MM.1S (cell line): ENCODE results near the gene KMT2E.

Source experiments
- DNase-seq: peaks from one replicate; pipeline ENCODE4 v3.0.0-alpha.2; 2015
- H2AFZ ChIP-seq: fragments of 300-600 bp; sonication (generic); 2 replicates; pipeline ENCODE4 v1.6.0; 2016; ENCODE audit warnings: antibody characterized with exemption, low read length
- H3F3A ChIP-seq: fragments of 300-600 bp; sonication (generic); 2 replicates; pipeline ENCODE4 v1.6.1; 2016; ENCODE audit warnings: mild to moderate bottlenecking, antibody characterized with exemption, low read length, moderate library complexity, mixed read lengths; ENCODE audit not compliant: insufficient read depth
- H3K27ac ChIP-seq: fragments of 300-600 bp; sonication (generic); 2 replicates; pipeline ENCODE4 v1.5.1; 2016; ENCODE audit warnings: mild to moderate bottlenecking, low read length
- H3K27me3 ChIP-seq: fragments of 300-600 bp; sonication (generic); replicated peaks from 2 replicates; pipeline ENCODE4 v1.6.0; 2016; ENCODE audit warnings: low read length; ENCODE audit not compliant: insufficient read depth
- H3K36me3 ChIP-seq: fragments of 300-600 bp; sonication (generic); replicated peaks from 2 replicates; pipeline ENCODE4 v1.6.1; 2016; ENCODE audit warnings: mild to moderate bottlenecking, low read length, mixed read lengths; ENCODE audit not compliant: insufficient read depth
- H3K4me1 ChIP-seq: fragments of 300-600 bp; sonication (generic); 2 replicates; pipeline ENCODE4 v1.6.1; 2016; ENCODE audit warnings: low read length, mixed read lengths
- H3K4me2 ChIP-seq: fragments of 300-600 bp; sonication (generic); 2 replicates; pipeline ENCODE4 v1.6.0; 2016; ENCODE audit warnings: low read depth, low read length
- H3K4me3 ChIP-seq: fragments of 300-600 bp; sonication (generic); 2 replicates; pipeline ENCODE4 v1.5.1; 2016; ENCODE audit warnings: low read length, mixed read lengths
- H3K79me2 ChIP-seq: fragments of 300-600 bp; sonication (generic); 2 replicates; pipeline ENCODE4 v1.6.1; 2016; ENCODE audit warnings: mixed run types, low read length, mixed read lengths
- H3K9ac ChIP-seq: fragments of 300-600 bp; sonication (generic); 2 replicates; pipeline ENCODE4 v1.6.1; 2016; ENCODE audit warnings: low read length, mixed read lengths
- H3K9me2 ChIP-seq: fragments of 300-600 bp; sonication (generic); replicated peaks from 2 replicates; pipeline ENCODE4 v1.6.1; 2016; ENCODE audit warnings: mild to moderate bottlenecking, low read length, mixed read lengths; ENCODE audit not compliant: insufficient read depth
- H3K9me3 ChIP-seq: fragments of 300-600 bp; sonication (generic); replicated peaks from 2 replicates; pipeline ENCODE4 v1.6.1; 2016; ENCODE audit warnings: mild to moderate bottlenecking, low read length, mixed read lengths; ENCODE audit not compliant: insufficient read depth
- H4K20me1 ChIP-seq: fragments of 300-600 bp; sonication (generic); 2 replicates; pipeline ENCODE4 v1.6.1; 2016; ENCODE audit warnings: mild to moderate bottlenecking, low read length, moderate library complexity, mixed read lengths; ENCODE audit not compliant: insufficient read depth
- CTCF ChIP-seq: fragments of 300-600 bp; sonication (generic); IDR thresholded peaks from 2 replicates; pipeline ENCODE4 v1.5.1; 2016; ENCODE audit warnings: antibody characterized with exemption, low read length, mixed read lengths
- EZH2 ChIP-seq: fragments of 300-600 bp; sonication (generic); optimal IDR thresholded peaks from 2 replicates; pipeline ENCODE3; 2017; ENCODE audit warnings: low read depth, mild to moderate bottlenecking, antibody characterized with exemption, low read length, mixed read lengths
- EZH2phosphoT487 ChIP-seq: fragments of 300-600 bp; sonication (generic); IDR thresholded peaks from 2 replicates; pipeline ENCODE4 v1.6.1; 2018; ENCODE audit warnings: antibody characterized with exemption, low read length

The KMT2E gene

DNA sequence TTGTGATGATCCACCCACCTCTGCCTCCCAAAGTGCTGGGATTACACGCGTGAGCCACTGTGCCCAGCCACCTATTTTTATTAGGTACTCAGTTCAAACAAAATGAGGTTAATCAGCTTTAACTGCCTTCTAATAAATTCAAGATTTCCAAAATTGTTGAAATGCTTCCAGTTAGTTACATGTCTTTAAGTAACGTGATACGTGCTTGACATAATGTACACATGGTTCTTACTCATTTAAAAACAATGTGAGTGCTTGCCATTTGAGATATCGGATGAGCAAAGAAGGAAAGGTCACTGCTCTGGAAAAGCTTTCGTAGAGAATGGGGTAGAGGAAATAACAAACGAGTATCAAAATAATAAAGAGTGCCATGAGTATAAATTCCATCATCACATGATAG, 83.6 kb downstream of the KMT2E start:
- no peak overlapping the region for H2AFZ ChIP-seq
- H3F3A ChIP-seq, result peaks cover 42% of the 10 kb centered on the region
- H3K4me2 ChIP-seq, result no peak overlapping the region
- H3K79me2 ChIP-seq, result peaks cover 73% of the 10 kb centered on the region
- H3K9me2 ChIP-seq, result no peaks in the 10 kb centered on the region
- no peak overlapping the region for H3K27ac ChIP-seq
- no peak for DNase-seq
- H3K4me1 ChIP-seq, result peaks cover 30% of the 10 kb centered on the region
- H3K9ac ChIP-seq, result no peak overlapping the region
- H3K27me3 ChIP-seq, result no peaks in the 10 kb centered on the region
- TF ChIP-seq CTCF, result no peak
- TF ChIP-seq EZH2phosphoT487, result no peak
- no peak for TF ChIP-seq EZH2
- no peaks in the 10 kb centered on the region for H4K20me1 ChIP-seq
- H3K9me3 ChIP-seq, result no peaks in the 10 kb centered on the region
- H3K36me3 ChIP-seq, result peaks cover 3% of the 10 kb centered on the region; the same call in 1 of the 2 replicates
- H3K4me3 ChIP-seq, result no peak overlapping the region

- Histone ChIP-seq H3K36me3 (no peaks in the 10 kb centered on the region; the same call in 1 of the 2 replicates), H3K4me3 (no peak overlapping the region), H4K20me1 (no peaks in the 10 kb centered on the region), H2AFZ (no peak overlapping the region), H3K79me2 (peaks cover 74% of the 10 kb centered on the region), H3F3A (peaks cover 44% of the 10 kb centered on the region), H3K9me3 (no peaks in the 10 kb centered on the region), H3K4me2 (no peak overlapping the region), H3K4me1 (peaks cover 39% of the 10 kb centered on the region), H3K9ac (no peak overlapping the region), H3K9me2 (no peaks in the 10 kb centered on the region), H3K27me3 (no peaks in the 10 kb centered on the region), H3K27ac (no peak overlapping the region)
- DNase-seq, result no peak
- TF ChIP-seq EZH2phosphoT487 (no peak), CTCF (no peak)
Measured at GRCh38 chr7:105098863-105099515, 85.0 kb downstream of the KMT2E start.

- Histone ChIP-seq H3K79me2 (peaks cover 77% of the 10 kb centered on the region), H4K20me1 (no peaks in the 10 kb centered on the region), H3K9me3 (no peaks in the 10 kb centered on the region), H3K4me1 (peaks cover 39% of the 10 kb centered on the region), H3K9ac (peak overlapping the region; percentile 23; the same call in 1 of the 2 replicates), H3K9me2 (no peaks in the 10 kb centered on the region), H3K36me3 (no peaks in the 10 kb centered on the region; the same call in 1 of the 2 replicates), H3K4me2 (peak overlapping the region; percentile 54), H3K27me3 (no peaks in the 10 kb centered on the region), H3K27ac (peak overlapping the region; percentile 57; the same call in 1 of the 2 replicates), H2AFZ (no peak overlapping the region), H3K4me3 (peak overlapping the region; percentile 11; the same call in 1 of the 2 replicates), H3F3A (peaks cover 40% of the 10 kb centered on the region)
- TF ChIP-seq EZH2, result no peak
- no peak for TF ChIP-seq CTCF
- TF ChIP-seq EZH2phosphoT487, result no peak
- peak; percentile 88 for DNase-seq
Measured at GRCh38 chr7:105101864-105102263, 87.9 kb downstream of the KMT2E start.
